HG03066 (cell line): ENCODE results near the gene ARHGAP8.
"Not testable (repeated sequence)": the region's sequence is repeated elsewhere in the genome, so short reads cannot be mapped to it uniquely, and the experiment has no call there.

Experiments used
- ATAC-seq: cut with Tn5 transposase; IDR thresholded peaks from one replicate; pipeline ENCODE4 v1.9.1; 2021; ENCODE audit warnings: low read depth; ENCODE audit not compliant: unreplicated experiment

Gene ARHGAP8

DNA sequence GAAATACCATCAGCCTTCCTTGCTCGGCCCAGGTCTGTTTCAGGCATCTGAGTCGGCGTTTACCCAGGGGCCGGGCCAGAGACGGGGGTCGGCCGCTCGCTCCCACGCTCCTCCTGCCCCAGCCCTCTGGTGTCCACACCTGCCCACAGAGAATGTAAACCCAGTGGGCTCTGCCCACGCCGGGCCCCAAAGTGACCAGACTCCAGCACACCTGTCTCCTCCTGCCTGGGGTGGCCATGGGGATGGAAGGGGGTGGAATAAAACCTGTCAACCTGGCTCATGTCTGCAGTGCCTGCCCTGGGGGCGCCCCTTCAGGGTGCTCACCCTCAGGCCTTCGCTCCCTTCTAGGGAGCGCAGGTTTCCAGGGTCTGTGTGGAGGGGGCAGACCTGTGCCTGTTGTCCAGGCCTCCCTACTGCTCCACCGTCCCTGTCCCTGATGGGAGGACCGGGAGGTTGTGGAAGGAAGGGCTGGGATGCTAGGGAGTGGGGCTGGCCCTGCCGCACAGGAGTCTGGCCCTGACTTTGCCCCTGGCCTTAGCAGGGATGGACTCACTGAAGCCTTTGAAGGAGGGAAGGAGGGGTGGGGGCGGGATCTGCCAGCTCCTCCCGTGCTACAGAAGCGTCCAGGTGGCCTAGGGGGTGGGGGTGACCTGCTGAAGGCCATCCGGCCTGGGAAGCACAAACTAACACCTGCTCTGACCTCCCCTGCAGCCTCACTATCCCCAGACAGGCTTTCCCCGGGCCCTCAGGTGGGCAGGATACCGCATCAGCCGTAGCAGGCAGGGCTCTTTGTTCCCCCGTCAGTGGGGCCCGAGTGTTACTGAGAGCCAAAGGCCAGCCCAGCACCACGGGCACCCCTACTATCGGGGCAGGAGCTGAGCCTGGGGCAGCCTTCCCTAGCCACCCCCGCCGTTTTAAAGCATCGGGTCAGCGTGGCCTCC, 14.7 kb upstream of the ARHGAP8 start:
- no peak for ATAC-seq

DNA sequence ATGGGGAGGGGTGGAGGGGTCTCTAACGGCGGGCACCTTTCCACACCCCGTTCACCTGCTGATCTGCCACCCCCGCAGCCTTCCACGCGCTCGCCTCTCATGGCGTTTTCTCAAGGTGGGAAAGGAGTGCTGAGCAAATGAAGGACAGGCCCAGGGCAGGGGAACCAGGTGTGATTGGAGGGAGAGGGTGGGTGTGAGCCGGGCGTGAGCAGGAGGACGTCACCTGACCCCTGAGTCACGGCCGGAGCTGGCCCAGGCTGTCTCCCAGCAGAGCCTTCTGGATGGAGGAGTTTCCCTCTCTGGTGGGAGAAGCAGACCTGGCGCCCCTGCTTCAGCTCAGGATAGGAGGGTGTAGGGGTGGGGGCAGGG, 14.0 kb upstream of the ARHGAP8 start:
- ATAC-seq, result no peak

DNA sequence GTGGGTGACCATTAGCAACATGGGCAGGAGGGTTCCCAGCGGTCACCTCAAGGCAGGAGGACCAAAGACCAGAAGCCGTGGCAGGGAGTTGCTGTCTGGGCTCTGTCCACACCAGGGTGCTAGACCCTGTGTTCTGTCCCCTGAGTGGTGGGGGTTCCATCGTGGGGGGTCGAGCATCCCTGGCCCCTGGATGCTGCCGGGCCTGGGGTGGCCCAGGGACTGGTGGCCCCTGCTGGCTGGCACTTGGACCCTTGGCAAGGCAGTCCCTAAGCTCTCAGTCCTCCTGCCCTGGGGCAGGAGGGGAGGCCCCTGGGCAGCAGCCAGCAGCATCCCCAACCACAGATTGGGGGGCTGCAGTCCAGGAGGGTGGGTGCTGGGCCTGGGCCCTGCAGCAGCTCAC, 13.4 kb upstream of the ARHGAP8 start:
- ATAC-seq, result no peak

DNA sequence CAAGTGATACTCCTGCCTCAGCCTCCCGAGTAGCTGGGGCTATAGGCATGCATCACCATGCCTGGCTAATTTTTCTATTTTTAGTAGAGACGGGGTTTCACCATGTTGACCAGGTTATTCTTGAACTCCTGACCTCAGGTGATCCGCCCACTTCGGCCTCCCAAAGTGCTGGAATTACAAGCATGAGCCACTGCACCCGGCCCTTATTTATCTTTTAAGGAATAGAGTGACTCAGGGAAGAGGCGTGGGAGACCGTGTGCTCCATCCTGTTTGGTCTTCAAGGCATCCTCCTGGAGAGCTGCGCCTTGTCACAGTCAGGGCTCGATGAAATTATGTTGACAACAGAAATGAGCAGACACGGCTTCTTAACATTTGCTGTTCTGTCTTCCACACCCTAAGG, 12.7 kb upstream of the ARHGAP8 start:
- ATAC-seq, result not testable (repeated sequence)

DNA sequence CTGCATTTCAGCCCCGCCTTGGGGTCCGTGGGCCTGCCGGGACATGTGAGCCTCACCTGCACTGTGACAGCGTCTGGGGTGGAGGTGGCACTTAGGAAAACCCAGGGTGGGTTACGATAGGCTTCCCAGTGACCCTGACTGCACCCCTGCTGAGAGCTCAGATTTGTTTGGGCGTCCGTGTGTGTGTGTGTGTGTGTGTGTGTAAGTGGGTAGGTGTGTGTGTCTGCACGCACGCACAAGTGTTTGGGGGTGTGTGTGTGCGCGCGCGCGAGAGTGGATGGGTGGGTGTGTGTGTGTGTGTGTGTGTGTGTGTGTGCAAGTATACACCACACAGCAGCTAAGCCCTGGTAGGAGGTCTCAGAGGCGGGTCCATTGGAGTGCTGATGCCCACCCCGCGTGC, 12.1 kb upstream of the ARHGAP8 start:
- ATAC-seq, result no peak

DNA sequence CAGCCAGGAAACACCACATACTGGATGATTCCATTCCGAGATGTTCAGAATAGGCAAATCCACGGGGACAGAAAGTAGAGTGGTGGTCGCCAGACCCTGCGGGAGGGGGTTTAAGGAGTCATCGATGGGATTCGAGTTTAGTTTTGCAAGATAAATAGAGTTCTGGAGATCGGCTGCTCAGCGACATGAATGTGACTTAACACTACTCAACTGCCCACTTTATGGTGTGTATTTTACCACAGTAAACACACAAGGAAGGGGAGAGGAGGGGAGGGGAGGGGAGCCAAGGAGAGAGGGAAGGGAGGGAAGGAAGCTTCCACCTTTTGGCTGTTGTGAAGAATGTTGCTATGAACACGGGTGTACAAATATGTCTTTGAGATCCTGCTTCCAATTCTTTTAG, 10.4 kb upstream of the ARHGAP8 start:
- no peak for ATAC-seq

DNA sequence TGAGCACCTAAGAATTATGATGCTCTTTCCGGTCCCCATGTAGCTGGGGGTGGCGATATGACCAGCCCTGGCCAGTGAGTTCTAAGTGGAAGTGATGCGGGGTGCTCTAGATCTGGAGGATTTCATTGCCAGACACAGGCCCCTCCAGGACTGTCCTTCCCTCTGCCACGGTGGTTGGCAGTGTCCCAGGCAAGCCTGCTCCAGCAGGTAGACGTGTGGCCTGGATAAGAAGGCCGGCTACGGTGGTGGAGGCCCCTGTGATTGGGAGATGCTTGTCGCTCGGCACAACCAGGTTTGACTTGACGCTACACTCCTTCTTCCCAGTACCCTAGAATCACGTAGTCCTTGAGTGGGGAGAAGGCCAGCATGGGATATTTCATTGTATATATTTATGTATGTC, 9.1 kb upstream of the ARHGAP8 start:
- ATAC-seq, result no peak

DNA sequence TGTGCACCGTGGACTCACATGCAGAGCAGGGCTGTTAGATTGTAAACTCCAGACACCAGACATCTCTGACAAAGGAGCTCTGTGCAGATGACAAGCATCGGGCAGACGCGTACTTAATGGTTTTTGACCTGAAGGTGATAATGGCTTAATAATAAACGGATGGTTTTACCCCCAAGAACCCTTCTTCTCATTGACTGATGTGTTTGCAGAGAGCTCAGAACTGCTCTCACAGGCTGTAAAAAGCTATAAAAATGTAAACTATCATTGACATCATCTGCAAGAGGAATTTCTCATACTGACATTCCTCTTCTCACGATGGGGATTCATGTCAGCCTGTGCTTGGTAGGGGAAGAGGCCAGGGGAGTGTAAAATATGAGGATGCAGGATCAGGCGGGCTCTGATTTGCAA, 8.6 kb upstream of the ARHGAP8 start:
- no peak for ATAC-seq

DNA sequence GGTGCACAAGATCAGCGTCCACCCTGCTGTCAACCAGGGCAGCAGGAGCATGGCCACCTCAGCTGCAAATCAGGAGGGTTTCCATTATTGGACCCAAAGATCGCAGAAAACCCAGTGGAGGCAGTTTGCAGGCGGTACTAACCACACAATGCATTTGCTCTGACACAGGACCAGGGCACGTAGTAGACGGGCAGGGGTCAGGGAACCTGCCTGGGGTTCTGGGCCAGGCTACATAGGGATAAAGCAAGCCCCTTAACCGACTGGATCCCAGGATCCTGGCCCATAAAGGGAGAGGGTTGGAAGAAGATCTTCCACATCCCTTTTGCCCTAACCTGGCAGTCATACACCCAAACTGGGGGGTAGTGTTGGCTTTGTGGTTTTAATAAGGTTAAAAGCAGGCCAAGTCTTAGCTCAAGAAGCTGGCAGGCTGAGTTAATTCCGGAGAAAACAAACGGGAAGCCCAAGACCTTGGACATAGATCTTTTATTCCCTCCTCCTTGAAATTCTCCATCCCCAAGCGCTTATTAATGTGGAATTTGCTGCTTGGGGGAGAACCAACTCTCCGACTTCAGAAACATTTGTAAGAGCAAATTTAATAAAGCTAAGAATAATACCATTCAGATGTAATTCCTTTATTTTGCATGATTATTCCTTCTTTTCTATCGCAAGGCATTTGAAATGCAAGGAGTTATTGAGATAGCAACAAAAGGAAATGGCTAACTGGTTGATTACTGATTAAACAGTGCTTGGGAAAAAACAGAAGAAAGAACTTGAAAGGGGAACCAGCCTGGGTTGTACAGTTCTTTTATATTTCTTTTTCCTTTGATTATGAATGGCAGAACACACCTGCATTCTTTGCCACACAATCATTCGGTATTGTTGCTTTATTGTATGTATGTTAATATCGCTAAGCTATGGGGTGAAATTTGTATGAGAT, 6.3 kb upstream of the ARHGAP8 start:
- no peak for ATAC-seq

DNA sequence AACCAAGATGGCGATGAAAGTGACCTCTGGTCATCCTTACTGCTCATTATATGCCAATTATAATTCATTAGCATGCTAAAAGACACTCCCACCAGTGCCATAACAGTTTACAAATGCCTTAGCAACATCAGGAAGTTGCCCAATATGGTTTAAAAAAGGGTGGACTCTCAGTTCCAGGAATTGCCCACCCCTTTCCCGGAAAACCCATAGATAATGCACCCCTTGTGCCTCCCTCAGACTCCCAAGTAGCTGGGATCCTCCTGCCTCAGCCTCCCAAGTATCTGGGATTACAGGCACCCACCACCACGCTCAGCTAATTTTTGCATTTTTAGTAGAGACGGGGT, 4.6 kb upstream of the ARHGAP8 start:
- ATAC-seq, result not testable (repeated sequence)

DNA sequence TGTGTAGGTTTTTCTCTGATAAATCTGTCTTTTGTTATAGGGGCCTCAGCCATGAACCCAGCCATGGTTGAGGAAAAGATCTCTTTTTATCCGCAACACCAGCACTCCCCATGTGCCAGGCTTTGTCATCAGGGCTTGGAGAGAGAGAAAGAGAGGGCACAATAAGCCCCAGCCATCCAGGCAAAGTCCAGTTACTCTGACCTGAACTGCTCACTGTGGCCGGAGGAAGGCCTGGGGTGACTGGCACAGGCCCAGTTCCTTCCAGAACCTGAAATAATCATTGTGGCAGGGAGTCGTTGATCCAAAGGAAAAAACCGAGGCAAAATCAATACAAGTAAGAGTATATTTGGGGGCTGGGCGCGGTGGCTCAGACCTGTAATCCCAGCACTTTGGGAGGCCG, 3.9 kb upstream of the ARHGAP8 start:
- no peak for ATAC-seq

DNA sequence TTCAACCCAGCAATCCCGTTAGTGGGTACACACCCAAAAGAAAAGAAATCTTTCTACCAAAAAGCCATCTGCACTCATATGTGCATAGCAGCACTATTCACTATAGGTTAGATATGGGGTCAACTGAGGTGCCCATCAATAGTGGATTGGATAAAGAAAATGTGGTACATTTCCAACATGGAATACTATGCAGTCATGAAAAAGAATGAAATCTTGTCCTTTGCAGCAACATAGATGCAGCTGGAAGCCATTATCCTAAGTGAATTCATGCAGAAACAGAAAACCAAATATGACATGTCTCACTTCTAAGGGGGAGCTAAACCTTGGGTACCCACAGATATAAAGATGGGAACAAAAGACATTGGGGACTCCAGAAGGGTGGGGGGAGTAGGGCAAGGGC, 1.9 kb upstream of the ARHGAP8 start:
- ATAC-seq, result no peak

DNA sequence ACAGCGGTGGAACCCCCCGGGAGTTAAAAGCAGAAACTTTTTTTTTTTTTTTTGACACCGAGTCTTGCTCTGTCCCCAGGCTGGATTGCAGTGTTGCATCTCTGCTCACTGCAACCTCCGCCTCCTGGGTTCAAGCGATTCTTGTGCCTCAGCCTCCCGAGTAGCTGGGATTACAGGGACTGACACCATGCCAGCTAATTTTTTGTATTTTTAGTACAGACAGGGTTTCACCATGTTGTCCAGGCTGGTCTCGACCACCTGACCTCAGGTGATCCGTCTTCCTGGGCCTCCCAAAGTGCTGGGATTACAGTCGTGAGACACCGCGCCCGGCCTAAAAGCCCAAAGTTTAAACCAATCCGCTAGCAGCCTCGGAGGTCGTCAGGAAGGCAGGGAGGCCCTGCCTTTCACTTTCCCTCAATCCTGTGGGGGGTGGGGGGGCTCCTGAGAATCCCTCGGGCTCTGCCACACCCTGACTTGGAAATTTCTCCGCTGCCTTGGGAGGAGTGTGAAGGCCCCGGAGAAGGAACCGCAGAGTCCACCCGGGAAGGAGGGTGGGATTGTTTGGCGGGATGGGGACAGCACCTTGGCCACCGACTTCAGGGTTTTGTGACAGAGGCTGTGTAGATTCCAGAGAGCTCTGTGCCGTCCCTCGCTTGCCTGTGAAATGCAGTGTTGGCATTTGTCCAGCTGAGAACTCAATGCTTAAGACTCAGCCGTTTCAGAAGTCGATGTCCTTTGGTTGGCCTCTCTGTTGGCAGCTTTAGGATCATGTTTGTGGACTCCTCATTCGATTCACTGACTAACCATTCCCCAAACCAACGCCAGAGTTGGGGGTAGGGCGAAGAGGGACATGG, 1.0 kb downstream of the ARHGAP8 start:
- ATAC-seq, result no peak

DNA sequence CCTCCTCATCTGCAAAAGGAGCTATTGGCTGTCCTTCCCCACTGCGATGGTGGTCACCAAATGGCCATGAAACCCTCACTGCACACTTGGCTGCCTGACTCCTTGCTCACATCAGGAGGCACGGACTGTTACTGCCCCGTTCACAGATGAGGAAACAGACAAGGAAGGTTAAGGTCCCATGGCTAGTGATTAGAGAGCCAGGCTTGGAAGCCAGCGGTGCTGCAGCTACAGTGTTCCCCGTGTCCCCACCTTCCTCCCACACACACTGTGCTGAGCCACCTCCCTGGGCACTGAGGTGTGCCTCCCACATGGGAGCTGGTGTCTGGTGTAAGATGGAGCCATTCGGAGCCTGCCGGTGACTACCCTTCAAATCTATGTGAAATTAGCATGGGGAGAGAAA, 2.6 kb downstream of the ARHGAP8 start:
- no peak for ATAC-seq

DNA sequence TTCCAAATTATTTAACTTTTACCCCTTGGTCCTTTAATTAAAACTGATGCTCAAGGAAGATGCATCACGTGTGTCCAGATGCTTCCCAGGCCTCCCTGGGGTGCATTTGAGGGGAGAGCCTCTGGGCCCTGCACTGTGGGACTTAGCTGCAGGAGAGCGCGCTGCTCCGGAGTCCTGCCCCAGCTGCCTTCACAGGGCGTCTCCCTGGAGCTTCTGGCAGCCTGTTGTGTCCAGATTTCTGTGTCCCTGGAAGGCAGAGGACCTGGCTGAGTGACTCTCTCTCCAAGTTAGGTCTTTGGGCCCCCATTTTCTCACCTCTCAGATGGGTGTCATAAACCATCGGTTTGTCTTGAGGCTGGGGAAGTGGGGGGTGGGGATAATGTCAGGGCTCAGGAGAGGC, 3.0 kb downstream of the ARHGAP8 start:
- no peak for ATAC-seq

DNA sequence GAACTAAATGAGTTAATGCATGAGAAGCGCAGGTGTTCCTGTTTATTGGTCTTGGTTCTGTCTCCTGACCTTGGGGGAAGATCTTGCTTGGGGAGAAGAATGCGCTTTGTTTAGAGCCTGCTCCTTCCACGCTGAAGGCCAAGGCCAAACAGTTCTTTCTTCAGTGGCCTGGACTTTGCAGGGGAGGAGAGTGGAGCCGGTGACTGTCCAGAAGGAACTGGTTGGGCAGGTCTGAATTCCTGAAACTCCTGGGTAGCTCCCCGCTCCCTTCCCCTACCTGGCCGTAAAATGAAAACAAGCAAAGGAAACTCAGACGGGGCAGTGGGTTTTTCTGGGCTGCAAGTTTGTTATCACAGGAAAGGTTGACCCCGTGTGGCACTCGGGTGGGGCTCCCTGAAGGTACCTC, 3.6 kb downstream of the ARHGAP8 start:
- no peak for ATAC-seq

DNA sequence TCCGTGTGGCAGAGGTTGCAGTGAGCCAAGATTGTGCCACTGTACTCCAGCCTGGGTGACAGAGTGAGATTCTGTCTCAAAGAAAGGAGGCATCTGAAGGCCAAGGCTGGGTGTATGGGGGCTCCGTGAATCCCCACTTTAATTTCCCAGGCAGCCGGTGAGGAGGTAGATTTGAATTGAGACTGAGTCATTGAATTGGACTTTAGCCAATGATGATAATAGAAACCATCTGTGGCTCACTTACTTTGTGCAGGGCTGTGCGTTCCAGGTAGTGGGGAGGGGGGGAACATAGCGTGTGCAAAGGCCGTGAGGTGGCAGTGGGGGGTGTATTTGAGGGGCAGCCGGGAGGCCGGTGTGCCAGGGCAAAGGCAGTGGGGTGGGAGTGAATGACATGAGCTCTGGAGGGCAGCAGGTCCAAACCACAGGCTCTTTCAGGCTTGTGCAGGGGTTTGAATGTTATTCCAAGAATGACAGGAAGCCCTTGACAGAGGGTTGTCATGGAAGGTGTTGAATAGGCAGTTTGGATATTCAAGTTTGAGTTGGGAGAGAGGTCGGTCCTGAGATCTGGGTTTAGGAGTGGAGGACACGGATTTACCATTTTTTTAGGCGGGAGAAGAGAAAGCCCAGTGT, 6.1 kb downstream of the ARHGAP8 start:
- no peak for ATAC-seq

DNA sequence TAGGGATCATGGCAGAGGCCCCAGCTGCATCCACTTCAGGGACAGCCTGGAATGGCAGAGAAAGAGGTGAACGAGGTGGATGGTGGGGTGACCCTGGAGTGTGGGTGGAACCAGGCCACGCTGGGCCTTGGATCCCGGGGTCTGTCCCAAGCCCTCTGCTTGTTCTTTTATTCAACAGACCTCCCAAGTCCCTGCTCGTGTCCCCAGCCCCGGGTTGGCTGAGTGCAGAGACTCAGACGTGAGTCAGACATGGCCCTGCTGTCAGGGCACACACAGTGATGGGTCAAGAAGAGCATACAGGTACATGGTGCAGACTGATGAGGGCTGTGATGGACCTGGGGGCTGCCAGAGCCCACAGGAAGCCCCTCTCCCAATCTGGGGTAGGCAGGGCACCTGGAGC, 6.6 kb downstream of the ARHGAP8 start:
- ATAC-seq, result no peak

DNA sequence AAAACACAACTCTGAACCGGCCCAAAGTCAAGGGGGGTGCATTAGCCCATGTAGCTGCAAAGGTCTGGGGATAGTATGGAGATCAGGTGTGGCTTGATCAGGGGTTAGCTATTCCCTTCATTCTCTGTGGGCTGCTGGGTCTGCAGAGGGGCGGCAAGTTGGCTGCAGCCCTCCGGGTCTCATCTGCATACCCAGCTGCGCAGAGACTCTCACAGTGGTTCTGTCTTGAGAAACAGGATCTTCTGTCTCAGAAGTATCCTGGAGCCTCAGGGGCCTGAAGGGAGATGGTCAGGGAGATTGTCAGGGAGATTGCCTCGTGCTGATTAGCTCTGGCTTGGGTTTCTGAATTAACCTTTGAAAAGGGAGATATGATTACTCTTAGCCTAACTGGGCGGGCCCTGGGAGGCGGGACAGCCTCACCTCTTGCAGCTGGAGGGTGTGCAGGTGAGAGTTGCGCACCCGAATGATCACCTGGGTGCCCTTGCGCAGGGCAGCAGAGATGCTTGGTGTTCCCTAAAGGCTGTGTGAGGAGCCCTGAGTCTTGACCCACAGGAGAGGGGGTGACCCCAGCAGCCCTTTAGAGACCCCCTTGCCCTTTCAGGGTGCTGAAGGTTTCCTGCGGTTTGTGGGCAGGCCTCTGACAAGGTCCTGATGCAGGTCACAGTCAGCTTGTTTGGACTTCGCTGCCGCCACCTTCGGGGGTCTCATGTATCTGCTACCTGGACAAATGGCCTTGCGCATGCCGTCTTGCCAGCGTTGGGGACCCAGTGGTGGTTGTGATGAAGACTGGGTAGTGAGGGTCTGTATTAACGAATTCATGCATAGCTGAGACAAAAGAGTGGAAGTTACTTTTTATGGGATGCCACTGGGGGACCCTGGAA, 7.3 kb downstream of the ARHGAP8 start:
- ATAC-seq, result no peak
